Fibroblast of lung (primary cell): ENCODE data around the gene SCN4A. TPM values are rescaled to one million over a fixed set of nuclear protein-coding genes. Genes with fewer than 3 reads are reported as not detected.
A peak's percentile ranks its signal among the peaks of the same experiment; 100 is the strongest.

Experiments
- DNase-seq, 2 donors: peaks; one replicate each; pipeline versions ENCODE4 v3.0.0 to v3.0.0-alpha.2; 2010; ENCODE audit warnings: low read depth in 2 of 2
- H2AFZ ChIP-seq: 2 replicates; pipeline ENCODE4 v1.5.1; 2012; ENCODE audit warnings: low read length, control low read depth, inconsistent platforms
- H3K27ac ChIP-seq: 2 replicates; pipeline ENCODE4 v1.5.1; 2011; ENCODE audit warnings: low read length, control low read depth; ENCODE audit not compliant: insufficient read depth
- H3K27me3 ChIP-seq: 2 replicates; pipeline ENCODE4 v1.5.1; 2011; ENCODE audit warnings: mild to moderate bottlenecking, low read length; ENCODE audit not compliant: control insufficient read depth, insufficient read depth
- H3K36me3 ChIP-seq: 2 replicates; pipeline ENCODE4 v1.5.1; 2011; ENCODE audit warnings: low read length; ENCODE audit not compliant: control insufficient read depth, insufficient read depth
- H3K4me1 ChIP-seq: 2 replicates; pipeline ENCODE4 v1.5.1; 2011; ENCODE audit warnings: low read length; ENCODE audit not compliant: control insufficient read depth, insufficient read depth; ENCODE audit errors: extremely low read depth
- H3K4me2 ChIP-seq: 2 replicates; pipeline ENCODE4 v1.5.1; 2011; ENCODE audit warnings: low read length, control low read depth; ENCODE audit not compliant: insufficient read depth; ENCODE audit errors: extremely low read depth
- H3K4me3 ChIP-seq, 4 experiments: fragments of 200-600 bp in 1 of 4; sonication (generic) in 1 of 4; replicated peaks in 1 of 4; 2 replicates each; pipeline ENCODE4 v1.5.1; 2011 to 2016; ENCODE audit warnings: low read length in 4 of 4, low read depth in 3 of 4, mild to moderate bottlenecking in 3 of 4, control low read depth in 2 of 4, inconsistent platforms in 1 of 4, mixed read lengths in 1 of 4; ENCODE audit not compliant: insufficient read depth in 1 of 4; ENCODE audit errors: control extremely low read depth in 1 of 4
- H3K79me2 ChIP-seq: 2 replicates; pipeline ENCODE4 v1.5.1; 2012; ENCODE audit warnings: mild to moderate bottlenecking, low read length, inconsistent platforms; ENCODE audit not compliant: control insufficient read depth, insufficient read depth
- H3K9ac ChIP-seq: 2 replicates; pipeline ENCODE4 v1.5.1; 2011; ENCODE audit warnings: mild to moderate bottlenecking, low read length, control low read depth; ENCODE audit not compliant: insufficient read depth
- H3K9me3 ChIP-seq: 2 replicates; pipeline ENCODE4 v1.5.1; 2012; ENCODE audit warnings: low read depth, low read length; ENCODE audit not compliant: control insufficient read depth, insufficient read depth
- H4K20me1 ChIP-seq: 2 replicates; pipeline ENCODE4 v1.5.1; 2011; ENCODE audit warnings: low read length; ENCODE audit not compliant: control insufficient read depth, insufficient read depth; ENCODE audit errors: extremely low read depth
- EZH2 ChIP-seq: IDR thresholded peaks from 2 replicates; pipeline ENCODE4 v1.5.1; 2012; ENCODE audit warnings: low read length, control low read depth, mild to moderate bottlenecking; ENCODE audit errors: missing control alignments
- polyA plus RNA-seq, 2 donors: library from polyadenylated mRNA; depleted of rRNA in 1 of 2; stranded (reverse) in 1 of 2; unstranded in 1 of 2; fragments of >200 nt; gene quantifications; 2 replicates each; pipeline ENCODE4 v1.2.1, GENCODE V29; 2011 to 2012; ENCODE audit warnings: missing spikeins in 1 of 2
- total RNA-seq: library from RNA; depleted of rRNA; stranded (reverse); fragments of >200 nt; gene quantifications from 2 replicates; pipeline ENCODE4 v1.2.1, GENCODE V29; 2014
- TF ChIP-seq, protein P1 (sequence below), 2 donors: IDR thresholded peaks in 1 of 2; conservative IDR thresholded peaks in 1 of 2; 1 replicate in 1 of 2; 2 replicates in 1 of 2; pipeline ENCODE4 v1.5.1; 2011 to 2012; ENCODE audit warnings: low read length in 2 of 2, control low read depth in 1 of 2, inconsistent platforms in 1 of 2, low read depth in 1 of 2, mild to moderate bottlenecking in 1 of 2

SCN4A gene
- total and polyA plus RNA-seq, 2 donors (not counting 1 experiment from before 2014, with no cell fraction given): 0.83 TPM; not detected in 1

DNA sequence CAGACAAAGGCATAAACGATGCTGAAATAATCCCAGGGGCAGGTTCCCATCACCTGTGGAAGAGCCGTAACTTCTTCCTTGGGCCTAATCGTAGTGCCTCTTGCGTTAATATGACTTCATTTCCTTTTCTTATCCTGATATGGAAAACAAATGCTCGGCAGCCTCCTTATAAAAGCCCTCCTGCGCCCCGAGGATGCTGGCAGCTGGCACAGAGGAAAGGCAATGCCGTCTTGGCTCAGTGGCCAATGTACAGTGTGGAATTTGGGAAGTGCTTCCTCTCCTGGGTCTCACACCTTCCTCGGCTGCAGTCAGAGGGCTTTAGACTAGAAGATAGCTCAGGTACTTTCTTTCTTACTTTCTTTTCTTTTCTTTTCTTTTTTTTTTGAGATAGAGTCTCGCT lies 3.4 kb downstream of the SCN4A start:
- no peaks in the 10 kb centered on the region for H4K20me1 ChIP-seq
- no peak overlapping the region for H3K9ac ChIP-seq
- H3K4me2 ChIP-seq: no peak overlapping the region
- no peaks in the 10 kb centered on the region for H3K36me3 ChIP-seq
- no peak overlapping the region for H3K4me3 ChIP-seq
- no peak overlapping the region for H3K27ac ChIP-seq
- no peaks in the 10 kb centered on the region for H3K27me3 ChIP-seq
- H3K9me3 ChIP-seq: no peaks in the 10 kb centered on the region
- H3K79me2 ChIP-seq: no peaks in the 10 kb centered on the region
- no peak for DNase-seq
- H3K4me1 ChIP-seq: peaks cover 3% of the 10 kb centered on the region
- TF ChIP-seq EZH2: no peak
- TF ChIP-seq, protein P1, sequence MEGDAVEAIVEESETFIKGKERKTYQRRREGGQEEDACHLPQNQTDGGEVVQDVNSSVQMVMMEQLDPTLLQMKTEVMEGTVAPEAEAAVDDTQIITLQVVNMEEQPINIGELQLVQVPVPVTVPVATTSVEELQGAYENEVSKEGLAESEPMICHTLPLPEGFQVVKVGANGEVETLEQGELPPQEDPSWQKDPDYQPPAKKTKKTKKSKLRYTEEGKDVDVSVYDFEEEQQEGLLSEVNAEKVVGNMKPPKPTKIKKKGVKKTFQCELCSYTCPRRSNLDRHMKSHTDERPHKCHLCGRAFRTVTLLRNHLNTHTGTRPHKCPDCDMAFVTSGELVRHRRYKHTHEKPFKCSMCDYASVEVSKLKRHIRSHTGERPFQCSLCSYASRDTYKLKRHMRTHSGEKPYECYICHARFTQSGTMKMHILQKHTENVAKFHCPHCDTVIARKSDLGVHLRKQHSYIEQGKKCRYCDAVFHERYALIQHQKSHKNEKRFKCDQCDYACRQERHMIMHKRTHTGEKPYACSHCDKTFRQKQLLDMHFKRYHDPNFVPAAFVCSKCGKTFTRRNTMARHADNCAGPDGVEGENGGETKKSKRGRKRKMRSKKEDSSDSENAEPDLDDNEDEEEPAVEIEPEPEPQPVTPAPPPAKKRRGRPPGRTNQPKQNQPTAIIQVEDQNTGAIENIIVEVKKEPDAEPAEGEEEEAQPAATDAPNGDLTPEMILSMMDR (conservative IDR thresholded peaks at IDR 0.05 in 1 of 2, IDR thresholded peaks at IDR 0.05 in 1 of 2; ENCODE audit: low read depth in 1 of 2, low read length in 2 of 2): no peak
- H2AFZ ChIP-seq: no peak overlapping the region

DNA sequence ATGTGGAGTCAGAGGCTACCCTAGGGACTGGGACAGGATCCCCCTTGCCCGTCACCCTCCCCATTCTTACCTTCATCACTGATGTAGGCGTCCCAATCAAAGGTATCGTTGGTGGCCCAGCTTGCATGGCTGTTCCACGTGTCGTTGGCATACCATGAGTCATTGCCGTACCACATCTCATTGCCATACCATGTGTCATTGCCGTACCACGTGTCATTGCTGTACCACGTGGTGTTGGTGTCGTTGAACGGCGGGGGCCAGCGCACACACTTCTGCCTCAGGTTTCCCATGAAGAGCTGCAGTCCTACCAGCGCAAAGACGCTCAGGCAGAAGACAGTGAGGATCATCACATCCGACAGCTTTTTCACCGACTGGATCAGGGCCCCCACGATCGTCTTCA lies 4.8 kb downstream of the SCN4A start:
- TF ChIP-seq, protein P1 (conservative IDR thresholded peaks at IDR 0.05 in 1 of 2, IDR thresholded peaks at IDR 0.05 in 1 of 2; ENCODE audit: low read depth in 1 of 2, low read length in 2 of 2): no peak
- no peak for TF ChIP-seq EZH2
- Histone ChIP-seq H3K36me3 (no peaks in the 10 kb centered on the region), H3K4me1 (no peaks in the 10 kb centered on the region), H3K4me3 (no peak overlapping the region), H3K9ac (no peak overlapping the region), H3K27me3 (no peaks in the 10 kb centered on the region), H3K79me2 (no peaks in the 10 kb centered on the region), H3K9me3 (no peaks in the 10 kb centered on the region), H3K4me2 (no peak overlapping the region), H3K27ac (no peak overlapping the region), H2AFZ (no peak overlapping the region), H4K20me1 (no peaks in the 10 kb centered on the region)
- DNase-seq: peak in 1 of 2 donors; percentile 11

GRCh38 chr17:63966646-63967264 lies 6.0 kb downstream of the SCN4A start:
- DNase-seq: no peak
- Histone ChIP-seq H3K36me3 (no peaks in the 10 kb centered on the region), H3K4me1 (no peaks in the 10 kb centered on the region), H3K27ac (no peak overlapping the region), H3K9ac (no peak overlapping the region), H3K4me3 (no peak overlapping the region), H3K4me2 (no peak overlapping the region), H3K9me3 (no peaks in the 10 kb centered on the region), H4K20me1 (no peaks in the 10 kb centered on the region), H2AFZ (no peak overlapping the region), H3K79me2 (no peaks in the 10 kb centered on the region), H3K27me3 (no peaks in the 10 kb centered on the region)
- no peak for TF ChIP-seq EZH2
- TF ChIP-seq, protein P1 (conservative IDR thresholded peaks at IDR 0.05 in 1 of 2, IDR thresholded peaks at IDR 0.05 in 1 of 2; ENCODE audit: low read depth in 1 of 2, low read length in 2 of 2): no peak
